ENCODE results near the gene NDUFS1. TPM values are rescaled to one million over a fixed set of nuclear protein-coding genes. Genes with fewer than 3 reads are reported as not detected.

The NDUFS1 gene
- total and polyA plus RNA-seq, 2 of the 4 experiments (the other 2 are of a cell fraction) = 72.1 to 118 TPM

- TF ChIP-seq CTCF (conservative IDR thresholded peaks at IDR 0.05; ENCODE audit: low read depth, low read length) (no peak), MXI1 (IDR thresholded peaks at IDR 0.05; ENCODE audit: borderline replicate concordance, low read depth, low read length) (no peak), SMC3 (IDR thresholded peaks at IDR 0.05; ENCODE audit: low read depth, low read length) (no peak)
These were observed 31.4 kb upstream of the NDUFS1 start (continued) for GRCh38 chr2:206190689-206191088.

GRCh38 chr2:206190111-206190510, 30.9 kb upstream of the NDUFS1 start:
- H3K23ac ChIP-seq (ENCODE audit: low read depth, low read length) = no peak overlapping the region
- no peaks in the 10 kb centered on the region for H3K4me1 ChIP-seq (ENCODE audit: control insufficient read depth, insufficient read depth, low read length)
- no peak overlapping the region for H2BK120ac ChIP-seq (ENCODE audit: low read depth, low read length)
- no peaks in the 10 kb centered on the region for H3K27me3 ChIP-seq (ENCODE audit: control insufficient read depth, insufficient read depth, low read length)
- no peak overlapping the region for H3K14ac ChIP-seq (replicated peaks; ENCODE audit: low read depth, low read length)
- no peak overlapping the region for H4K91ac ChIP-seq (ENCODE audit: insufficient read depth, low read depth, low read length)
- H4K5ac ChIP-seq (ENCODE audit: low read depth, low read length) = no peak overlapping the region
- H2AFZ ChIP-seq (replicated peaks; ENCODE audit: low read length, poor library complexity) = no peak overlapping the region
- 42% methylated on average over 2 of the region's 2 CpGs; no CpG with 5 or more reads in 1 of the 2 experiments for WGBS, 2 experiments (ENCODE audit: extremely low coverage in 2 of 2, insufficient read length in 1 of 2)
- CTCF ChIA-PET = no interaction called here
- H3K18ac ChIP-seq (ENCODE audit: low read depth, low read length) = no peak overlapping the region
- H3K27ac ChIP-seq (ENCODE audit: insufficient read depth, low read length) = no peak overlapping the region
- H3K36me3 ChIP-seq (ENCODE audit: control insufficient read depth, insufficient read depth, low read length) = no peaks in the 10 kb centered on the region
- H3K79me1 ChIP-seq (ENCODE audit: low read depth in 1 of 2, low read length in 2 of 2) = no peaks in the 10 kb centered on the region
- no peaks in the 10 kb centered on the region for H3K9me3 ChIP-seq (ENCODE audit: control insufficient read depth, insufficient read depth, low read length)
- no peak overlapping the region for H2BK5ac ChIP-seq (ENCODE audit: low read depth, low read length, poor library complexity, severe bottlenecking)
- H2AK9ac ChIP-seq (replicated peaks; ENCODE audit: low read depth, low read length, poor library complexity) = no peak overlapping the region
- ATAC-seq (ENCODE audit: low read depth) = no peak
- POLR2A ChIA-PET (ENCODE audit: unreplicated experiment) = no interaction called here
- dilution Hi-C loops (cut with HindIII; ENCODE audit: low sequenced_read_pairs, unreplicated experiment) (no loop called here), in situ Hi-C loops (cut with MboI; ENCODE audit: low sequenced_read_pairs) (no loop called here), intact Hi-C loops (cut with micrococcal nuclease) (no loop called here)
- no peak overlapping the region for H3K56ac ChIP-seq (ENCODE audit: extremely low read depth, insufficient read depth, low read length)
- no TSS peak for BruUV-seq (replicated peaks)
- no peak overlapping the region for H2BK20ac ChIP-seq (ENCODE audit: low read depth, low read length)
- H4K20me1 ChIP-seq (ENCODE audit: insufficient read depth, low read length) = no peaks in the 10 kb centered on the region
- no peak overlapping the region for H4K8ac ChIP-seq (ENCODE audit: low read depth in 2 of 2, low read length in 2 of 2)
- no peak overlapping the region for H2BK15ac ChIP-seq (ENCODE audit: low read depth, low read length)
- DNase-seq = no peak
- H3K9me1 ChIP-seq (ENCODE audit: insufficient read depth, low read length) = no peaks in the 10 kb centered on the region
- H2AK5ac ChIP-seq (ENCODE audit: low read depth, low read length) = no peak overlapping the region
- no peak overlapping the region for H3K4ac ChIP-seq (ENCODE audit: low read depth, low read length)
- no peak overlapping the region for H3K9ac ChIP-seq (ENCODE audit: low read depth, low read length)
- H3K4me2 ChIP-seq (ENCODE audit: low read depth, low read length) = no peak overlapping the region
- no peak overlapping the region for H3K4me3 ChIP-seq (ENCODE audit: insufficient read depth, low read depth, low read length)
- TF ChIP-seq BHLHE40 (IDR thresholded peaks at IDR 0.05; ENCODE audit: low read depth, low read length) = no peak
- TF ChIP-seq POLR2A (IDR thresholded peaks at IDR 0.05; ENCODE audit: low read depth, low read length) = no peak
- no peak for TF ChIP-seq CHD1 (IDR thresholded peaks at IDR 0.05; ENCODE audit: low read depth, low read length)
- TF ChIP-seq MAFK (IDR thresholded peaks at IDR 0.05; ENCODE audit: low read depth, low read length) = no peak
- TF ChIP-seq MAZ (IDR thresholded peaks at IDR 0.05; ENCODE audit: borderline replicate concordance, low read depth, low read length) = no peak
- no peak for TF ChIP-seq CEBPB (IDR thresholded peaks at IDR 0.05; ENCODE audit: low read depth, low read length)
- no peak for TF ChIP-seq CTCF (conservative IDR thresholded peaks at IDR 0.05; ENCODE audit: low read depth, low read length)
- TF ChIP-seq RAD21 (IDR thresholded peaks at IDR 0.05; ENCODE audit: low read length) = no peak
- TF ChIP-seq RCOR1 (IDR thresholded peaks at IDR 0.05; ENCODE audit: insufficient replicate concordance, low read length) = no peak
- TF ChIP-seq SMC3 (IDR thresholded peaks at IDR 0.05; ENCODE audit: low read depth, low read length) = no peak
- no peak for TF ChIP-seq MXI1 (IDR thresholded peaks at IDR 0.05; ENCODE audit: borderline replicate concordance, low read depth, low read length)
- no peak for TF ChIP-seq RFX5 (IDR thresholded peaks at IDR 0.05; ENCODE audit: low read depth, low read length)

All from IMR-90 (cell line).